Measurements from ENCODE around the gene SPAG16.

DNA sequence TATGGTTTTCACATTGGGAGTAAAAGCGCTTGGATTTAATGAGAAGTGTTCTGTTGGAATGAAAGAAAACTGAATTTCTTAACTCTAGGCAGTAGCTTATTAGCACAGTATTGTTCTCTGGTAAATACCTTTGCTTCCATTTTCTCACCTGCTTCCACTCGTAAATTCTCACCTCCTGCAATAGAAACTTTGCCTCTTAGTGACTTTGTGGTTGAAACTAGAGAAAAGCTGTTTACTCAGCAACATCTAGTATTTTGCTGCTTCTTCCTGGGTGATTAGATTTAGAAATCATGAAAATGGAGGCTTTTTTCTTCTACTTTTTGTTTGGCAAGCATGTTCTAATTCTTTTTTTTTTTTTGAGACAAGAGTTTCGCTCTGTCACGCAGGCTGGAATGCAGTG is 385.4 kb downstream of the SPAG16 start:
- TF ChIP-seq, protein P1, sequence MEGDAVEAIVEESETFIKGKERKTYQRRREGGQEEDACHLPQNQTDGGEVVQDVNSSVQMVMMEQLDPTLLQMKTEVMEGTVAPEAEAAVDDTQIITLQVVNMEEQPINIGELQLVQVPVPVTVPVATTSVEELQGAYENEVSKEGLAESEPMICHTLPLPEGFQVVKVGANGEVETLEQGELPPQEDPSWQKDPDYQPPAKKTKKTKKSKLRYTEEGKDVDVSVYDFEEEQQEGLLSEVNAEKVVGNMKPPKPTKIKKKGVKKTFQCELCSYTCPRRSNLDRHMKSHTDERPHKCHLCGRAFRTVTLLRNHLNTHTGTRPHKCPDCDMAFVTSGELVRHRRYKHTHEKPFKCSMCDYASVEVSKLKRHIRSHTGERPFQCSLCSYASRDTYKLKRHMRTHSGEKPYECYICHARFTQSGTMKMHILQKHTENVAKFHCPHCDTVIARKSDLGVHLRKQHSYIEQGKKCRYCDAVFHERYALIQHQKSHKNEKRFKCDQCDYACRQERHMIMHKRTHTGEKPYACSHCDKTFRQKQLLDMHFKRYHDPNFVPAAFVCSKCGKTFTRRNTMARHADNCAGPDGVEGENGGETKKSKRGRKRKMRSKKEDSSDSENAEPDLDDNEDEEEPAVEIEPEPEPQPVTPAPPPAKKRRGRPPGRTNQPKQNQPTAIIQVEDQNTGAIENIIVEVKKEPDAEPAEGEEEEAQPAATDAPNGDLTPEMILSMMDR (IDR thresholded peaks at IDR 0.05) = no peak
- no peak for TF ChIP-seq POLR2A (IDR thresholded peaks at IDR 0.05)

Data from transverse colon (tissue), 3 donors.